CD14-positive monocyte (primary cell): ENCODE results near the gene HDAC7. TPM values are rescaled to one million over a fixed set of nuclear protein-coding genes. Genes with fewer than 3 reads are reported as not detected.

Experiments used
- DNase-seq, 3 donors: peaks; one replicate each; pipeline ENCODE4 v3.0.0-alpha.2; 2011 to 2022
- H2AFZ ChIP-seq: 2 replicates; pipeline ENCODE4 v1.6.0; 2012; ENCODE audit warnings: mild to moderate bottlenecking, low read depth, low read length, inconsistent platforms; ENCODE audit not compliant: insufficient read depth, poor library complexity, severe bottlenecking
- H3K27ac ChIP-seq, 2 donors: 1 replicate in 1 of 2; 2 replicates in 1 of 2; pipeline ENCODE4 v1.5.1; 2012 to 2013; ENCODE audit warnings: low read length in 2 of 2, control low read depth in 1 of 2, inconsistent platforms in 1 of 2, low read depth in 1 of 2, mild to moderate bottlenecking in 1 of 2
- H3K27me3 ChIP-seq, 2 donors: one replicate each; pipeline versions ENCODE4 v1.6.0 to v1.6.1; 2011 to 2013; ENCODE audit warnings: low read length in 2 of 2; ENCODE audit not compliant: control insufficient read depth in 2 of 2, insufficient read depth in 2 of 2
- H3K36me3 ChIP-seq, 2 donors: replicated peaks in 1 of 2; 1 replicate in 1 of 2; 2 replicates in 1 of 2; pipeline versions ENCODE4 v1.5.1 to v1.6.1; 2012 to 2013; ENCODE audit warnings: low read length in 2 of 2, control low read depth in 1 of 2, inconsistent platforms in 1 of 2, mild to moderate bottlenecking in 1 of 2; ENCODE audit not compliant: insufficient read depth in 2 of 2, control insufficient read depth in 1 of 2
- H3K4me1 ChIP-seq, 2 donors: 1 replicate in 1 of 2; 2 replicates in 1 of 2; pipeline versions ENCODE4 v1.5.1 to v1.6.1; 2012 to 2013; ENCODE audit warnings: low read length in 2 of 2, control low read depth in 1 of 2, inconsistent platforms in 1 of 2, mild to moderate bottlenecking in 1 of 2, moderate library complexity in 1 of 2; ENCODE audit not compliant: insufficient read depth in 2 of 2, control insufficient read depth in 1 of 2
- H3K4me2 ChIP-seq: replicated peaks from 2 replicates; pipeline ENCODE3; 2012; ENCODE audit warnings: low read length, moderate library complexity, mild to moderate bottlenecking; ENCODE audit not compliant: poor library complexity, severe bottlenecking; ENCODE audit errors: extremely low read depth
- H3K4me3 ChIP-seq, 3 experiments: fragments of 200-600 bp in 1 of 3; sonication (generic) in 1 of 3; replicated peaks in 1 of 3; 1 replicate in 2 of 3; 2 replicates in 1 of 3; pipeline ENCODE4 v1.5.1; 2011 to 2013; ENCODE audit warnings: low read length in 3 of 3, mild to moderate bottlenecking in 3 of 3, control low read depth in 2 of 3, low read depth in 2 of 3, inconsistent platforms in 1 of 3, moderate library complexity in 1 of 3
- H3K79me2 ChIP-seq: 2 replicates; pipeline ENCODE4 v1.6.0; 2012; ENCODE audit warnings: mild to moderate bottlenecking, control low read depth, inconsistent platforms, low read length, moderate library complexity; ENCODE audit not compliant: insufficient read depth
- H3K9ac ChIP-seq: 2 replicates; pipeline ENCODE4 v1.6.0; 2017; ENCODE audit warnings: low read length, mild to moderate bottlenecking; ENCODE audit not compliant: insufficient read depth, poor library complexity, severe bottlenecking
- H3K9me3 ChIP-seq, 2 donors: replicated peaks in 1 of 2; 1 replicate in 1 of 2; 2 replicates in 1 of 2; pipeline versions ENCODE4 v1.5.1 to v1.6.1; 2012 to 2013; ENCODE audit warnings: low read length in 2 of 2, control low read depth in 1 of 2; ENCODE audit not compliant: control insufficient read depth in 1 of 2, insufficient read depth in 1 of 2
- H4K20me1 ChIP-seq: 2 replicates; pipeline ENCODE4 v1.6.0; 2012; ENCODE audit warnings: mild to moderate bottlenecking, low read length, control low read depth, moderate library complexity; ENCODE audit not compliant: insufficient read depth
- H3K27ac Mint-ChIP-seq, 7 donors: one replicate each; pipeline ENCODE4 v1.8.0; 2020; ENCODE audit warnings: mild to moderate bottlenecking in 7 of 7, mixed read lengths in 7 of 7, moderate library complexity in 6 of 7, inconsistent platforms in 2 of 7
- H3K27me3 Mint-ChIP-seq, 3 donors: one replicate each; pipeline ENCODE4 v1.8.0; 2021 to 2022; ENCODE audit warnings: low read depth in 3 of 3, mild to moderate bottlenecking in 3 of 3, mixed read lengths in 3 of 3, moderate library complexity in 3 of 3, inconsistent platforms in 1 of 3
- H3K36me3 Mint-ChIP-seq, 2 donors: one replicate each; pipeline ENCODE4 v1.8.0; 2020; ENCODE audit warnings: mixed read lengths in 2 of 2, inconsistent platforms in 1 of 2, mild to moderate bottlenecking in 1 of 2
- H3K4me1 Mint-ChIP-seq: one replicate; pipeline ENCODE4 v1.8.0; 2020; ENCODE audit warnings: mild to moderate bottlenecking, mixed read lengths
- H3K4me3 Mint-ChIP-seq, 2 donors: one replicate each; pipeline ENCODE4 v1.8.0; 2020; ENCODE audit warnings: mild to moderate bottlenecking in 2 of 2, mixed read lengths in 2 of 2, moderate library complexity in 1 of 2
- H3K9me3 Mint-ChIP-seq, 7 donors: one replicate each; pipeline ENCODE4 v1.8.0; 2020 to 2022; ENCODE audit warnings: mixed read lengths in 7 of 7, mild to moderate bottlenecking in 6 of 7, moderate library complexity in 6 of 7, inconsistent platforms in 2 of 7
- CTCF ChIP-seq: fragments of 200-600 bp; IDR thresholded peaks from one replicate; pipeline ENCODE4 v1.8.0; 2022; ENCODE audit warnings: antibody characterized with exemption, mild to moderate bottlenecking
- WGBS: methylation state at CpG from one replicate; pipeline ENCODE4 v1.1.5; 2013; ENCODE audit warnings: missing lambda C conversion rate; ENCODE audit not compliant: insufficient coverage; 5-methylcytosine and 5-hydroxymethylcytosine counted together
- intact Hi-C, 2 donors: fragments of 100-400 bp; cut with micrococcal nuclease; formaldehyde crosslinking; loops; one replicate each; pipeline versions ENCODE4 v1.15.0 to v1.15.1; 2023
- polyA plus RNA-seq, 3 donors: library from polyadenylated mRNA; depleted of rRNA in 1 of 3; unstranded in 2 of 3; stranded (reverse) in 1 of 3; fragments of 300-500 nt in 2 of 3; fragments of >200 nt in 1 of 3; fragmentation: Illumina TruSeq in 2 of 3; gene quantifications; 1 replicate in 2 of 3; 2 replicates in 1 of 3; pipeline ENCODE4 v1.2.3, GENCODE V29; 2012 to 2021

HDAC7 gene
- polyA plus RNA-seq, 3 donors = 5.9 to 79.2 (median 8.4) TPM

GRCh38 chr12:47778881-47779280 is 40.8 kb downstream of the HDAC7 start:
- 74% methylated on average over 11 of the region's 14 CpGs for WGBS
- H3K9me3 ChIP-seq = no peaks in the 10 kb centered on the region
- Mint-ChIP-seq H3K9me3 (peaks cover 0 to 7% (median 0%) of the 10 kb centered on the region in 7 donors), H3K4me1 (peaks cover 45% of the 10 kb centered on the region), H3K27me3 (peaks cover 0 to 2% (median 2%) of the 10 kb centered on the region in 3 donors), H3K4me3 (no peak overlapping the region), H3K27ac (peak overlapping the region in 1 of 7 donors; percentile 68), H3K36me3 (peaks cover 26 to 31% of the 10 kb centered on the region in 2 donors)
- H2AFZ ChIP-seq = no peak overlapping the region
- H3K4me2 ChIP-seq = no peak overlapping the region
- no peaks in the 10 kb centered on the region for H3K27me3 ChIP-seq
- DNase-seq = no peak
- TF ChIP-seq CTCF = no peak
- peaks cover 46% of the 10 kb centered on the region in 2 donors for H3K4me1 ChIP-seq
- peaks cover 86% of the 10 kb centered on the region for H4K20me1 ChIP-seq
- intact Hi-C loops = loop anchor here (2.0 to 5.0 kb wide), 5 partner anchors 20 to 127 kb away; partner anchors contain the start of gene RAPGEF3 (in 1 of the 2)
- H3K27ac ChIP-seq = no peak overlapping the region
- H3K79me2 ChIP-seq = peaks cover 6% of the 10 kb centered on the region
- no peak overlapping the region for H3K9ac ChIP-seq
- no peak overlapping the region for H3K4me3 ChIP-seq
- peaks cover 21 to 32% of the 10 kb centered on the region in 2 donors for H3K36me3 ChIP-seq

- peaks cover 17 to 22% of the 10 kb centered on the region in 2 donors for H3K36me3 Mint-ChIP-seq
- TF ChIP-seq CTCF = no peak
- 23% methylated on average over 6 of the region's 9 CpGs for WGBS
- peaks cover 0 to 7% (median 0%) of the 10 kb centered on the region in 7 donors for H3K9me3 Mint-ChIP-seq
- peak overlapping the region in 5 of 7 donors; percentile 4 to 90 (median 85) for H3K27ac Mint-ChIP-seq
- no peaks in the 10 kb centered on the region for H3K9me3 ChIP-seq
- H3K4me3 ChIP-seq = no peak overlapping the region
- no peak overlapping the region for H3K4me3 Mint-ChIP-seq
- H3K9ac ChIP-seq = no peak overlapping the region
- H3K27me3 ChIP-seq = no peaks in the 10 kb centered on the region
- peak overlapping the region; percentile 15 for H3K4me2 ChIP-seq
- peak in 2 of 3 donors; percentile 31 to 34 for DNase-seq
- peaks cover 0 to 4% (median 2%) of the 10 kb centered on the region in 3 donors for H3K27me3 Mint-ChIP-seq
- peak overlapping the region; percentile 2 for H2AFZ ChIP-seq
- H3K4me1 Mint-ChIP-seq = peaks cover 49% of the 10 kb centered on the region
- intact Hi-C loops = loop anchor here (2.0 to 5.0 kb wide), 5 partner anchors 19 to 126 kb away; partner anchors contain the start of gene RAPGEF3 (in 1 of the 2)
- no peak overlapping the region for H3K27ac ChIP-seq
- H4K20me1 ChIP-seq = peaks cover 77% of the 10 kb centered on the region
- H3K36me3 ChIP-seq = peaks cover 11 to 22% of the 10 kb centered on the region in 2 donors
- H3K4me1 ChIP-seq = peaks cover 49 to 50% of the 10 kb centered on the region in 2 donors
- peaks cover 9% of the 10 kb centered on the region for H3K79me2 ChIP-seq
Measured at GRCh38 chr12:47777741-47778558, 41.8 kb downstream of the HDAC7 start.
